SU-DHL-6 (cell line): ENCODE measurements around the gene ZDHHC4.

Source experiments
- H2AFZ ChIP-seq: fragments of 200-600 bp; sonication (generic); 2 replicates; pipeline ENCODE4 v1.6.1; 2014; ENCODE audit warnings: low read depth, mild to moderate bottlenecking, moderate library complexity, mixed read lengths, antibody characterized with exemption, low read length; ENCODE audit not compliant: severe bottlenecking
- H3F3A ChIP-seq: fragments of 200-600 bp; shearing (Covaris generic); 2 replicates; pipeline ENCODE4 v1.6.0; 2016; ENCODE audit warnings: antibody characterized with exemption, mild to moderate bottlenecking; ENCODE audit not compliant: insufficient read depth
- H3K27ac ChIP-seq: fragments of 200-600 bp; sonication (generic); 2 replicates; pipeline ENCODE4 v1.5.1; 2016; ENCODE audit warnings: low read depth, mild to moderate bottlenecking, low read length, moderate library complexity, mixed read lengths
- H3K27me3 ChIP-seq: fragments of 200-600 bp; sonication (generic), shearing (Covaris generic); 2 replicates; pipeline ENCODE4 v1.6.0; 2014; ENCODE audit warnings: mild to moderate bottlenecking, low read length
- H3K36me3 ChIP-seq: fragments of 200-600 bp; sonication (generic); 2 replicates; pipeline ENCODE4 v1.6.1; 2014; ENCODE audit warnings: mild to moderate bottlenecking, low read length, mixed read lengths
- H3K4me2 ChIP-seq: fragments of 300-600, 200-600 bp; shearing (Covaris generic), sonication (generic); 2 replicates; pipeline ENCODE4 v1.6.0; 2014; ENCODE audit warnings: low read length, low read depth, mild to moderate bottlenecking; ENCODE audit not compliant: poor library complexity, severe bottlenecking
- H3K4me3 ChIP-seq: fragments of 200-600 bp; sonication (generic); 2 replicates; pipeline ENCODE4 v1.5.1; 2014; ENCODE audit warnings: antibody characterized with exemption, low read length, mild to moderate bottlenecking, mixed read lengths; ENCODE audit not compliant: insufficient read depth, poor library complexity, severe bottlenecking
- H3K79me2 ChIP-seq: fragments of 200-600 bp; sonication (generic); 2 replicates; pipeline ENCODE4 v1.6.1; 2014; ENCODE audit warnings: mild to moderate bottlenecking, low read length, moderate library complexity; ENCODE audit not compliant: insufficient read depth
- H3K9ac ChIP-seq: fragments of 200-600 bp; sonication (generic); 2 replicates; pipeline ENCODE4 v1.7.0; 2014; ENCODE audit warnings: mild to moderate bottlenecking, low read length
- H3K9me2 ChIP-seq: fragments of 200-600 bp; sonication (generic); replicated peaks from 2 replicates; pipeline ENCODE4 v1.6.1; 2014; ENCODE audit warnings: low read length; ENCODE audit not compliant: insufficient read depth
- H3K9me3 ChIP-seq: fragments of 200-600 bp; sonication (generic); 2 replicates; pipeline ENCODE4 v1.6.1; 2014; ENCODE audit warnings: low read length, mixed read lengths; ENCODE audit not compliant: insufficient read depth
- H4K20me1 ChIP-seq: fragments of 200-600 bp; sonication (generic); 2 replicates; pipeline ENCODE4 v1.6.1; 2014; ENCODE audit warnings: low read depth, mild to moderate bottlenecking, antibody characterized with exemption, low read length, moderate library complexity, mixed read lengths
- CTCF ChIP-seq: fragments of 200-600 bp; sonication (generic); IDR thresholded peaks from one replicate; pipeline ENCODE4 v1.5.1; 2017; ENCODE audit warnings: antibody characterized with exemption, mild to moderate bottlenecking, low read length, moderate library complexity; ENCODE audit not compliant: insufficient read depth, poor library complexity, severe bottlenecking
- EZH2phosphoT487 ChIP-seq: fragments of 200-600 bp; sonication (generic), shearing (Covaris generic); conservative IDR thresholded peaks from 2 replicates; pipeline ENCODE4 v1.6.1; 2018; ENCODE audit warnings: mild to moderate bottlenecking, antibody characterized with exemption, low read length, moderate library complexity, mixed read lengths

The ZDHHC4 gene

GRCh38 chr7:6607651-6608051 is 30.4 kb downstream of the ZDHHC4 start:
- no peaks in the 10 kb centered on the region for H4K20me1 ChIP-seq
- H3K9me2 ChIP-seq, result no peaks in the 10 kb centered on the region
- no peaks in the 10 kb centered on the region for H3K36me3 ChIP-seq
- H3F3A ChIP-seq, result no peaks in the 10 kb centered on the region
- no peak overlapping the region for H3K4me2 ChIP-seq
- TF ChIP-seq EZH2phosphoT487 (no peak), CTCF (no peak)
- H3K27me3 ChIP-seq, result no peaks in the 10 kb centered on the region
- no peaks in the 10 kb centered on the region for H3K9me3 ChIP-seq
- H3K4me3 ChIP-seq, result no peak overlapping the region
- no peak overlapping the region for H2AFZ ChIP-seq
- H3K79me2 ChIP-seq, result no peaks in the 10 kb centered on the region
- H3K27ac ChIP-seq, result no peak overlapping the region
- H3K9ac ChIP-seq, result no peak overlapping the region

GRCh38 chr7:6608081-6608480 is 30.8 kb downstream of the ZDHHC4 start:
- H3K79me2 ChIP-seq, result no peaks in the 10 kb centered on the region
- H3K27ac ChIP-seq, result no peak overlapping the region
- no peaks in the 10 kb centered on the region for H4K20me1 ChIP-seq
- H3K9me2 ChIP-seq, result no peaks in the 10 kb centered on the region
- no peak overlapping the region for H3K9ac ChIP-seq
- TF ChIP-seq CTCF, result no peak
- TF ChIP-seq EZH2phosphoT487, result no peak
- H3F3A ChIP-seq, result no peaks in the 10 kb centered on the region
- H3K36me3 ChIP-seq, result no peaks in the 10 kb centered on the region
- H3K4me2 ChIP-seq, result no peak overlapping the region
- no peaks in the 10 kb centered on the region for H3K27me3 ChIP-seq
- H2AFZ ChIP-seq, result no peak overlapping the region
- no peaks in the 10 kb centered on the region for H3K9me3 ChIP-seq
- no peak overlapping the region for H3K4me3 ChIP-seq

GRCh38 chr7:6608794-6609193 is 31.5 kb downstream of the ZDHHC4 start:
- Histone ChIP-seq H3K27me3 (no peaks in the 10 kb centered on the region), H2AFZ (no peak overlapping the region), H3K9me2 (no peaks in the 10 kb centered on the region), H3K27ac (no peak overlapping the region), H3K4me2 (no peak overlapping the region), H3K36me3 (no peaks in the 10 kb centered on the region), H3F3A (no peaks in the 10 kb centered on the region), H3K4me3 (no peak overlapping the region), H3K9me3 (no peaks in the 10 kb centered on the region), H3K79me2 (no peaks in the 10 kb centered on the region), H4K20me1 (no peaks in the 10 kb centered on the region), H3K9ac (no peak overlapping the region)
- TF ChIP-seq CTCF (no peak), EZH2phosphoT487 (no peak)

DNA sequence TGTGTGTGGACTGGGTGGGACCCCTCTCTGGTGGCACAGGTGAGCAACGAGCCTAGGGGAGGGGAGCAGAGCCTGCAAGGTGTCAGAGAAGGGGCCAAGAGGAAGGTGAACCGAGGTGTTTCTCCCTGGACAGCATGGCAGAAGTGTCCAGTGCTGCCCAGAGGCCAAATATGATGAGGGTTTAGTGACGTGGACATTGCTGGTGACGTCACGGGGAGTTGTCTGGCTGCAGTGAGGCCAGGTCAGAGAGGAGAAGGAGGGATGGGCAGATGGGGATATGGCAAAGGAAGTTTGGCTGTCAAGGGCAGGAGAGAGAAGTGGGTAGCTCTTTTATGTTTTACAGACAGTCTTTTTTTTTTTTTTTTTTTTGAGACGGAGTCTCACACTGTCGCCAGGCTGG is 35.6 kb downstream of the ZDHHC4 start:
- H4K20me1 ChIP-seq, result no peaks in the 10 kb centered on the region

More for the DNA sequence above, 35.6 kb downstream of the ZDHHC4 start:
- no peak overlapping the region for H3K9ac ChIP-seq
- no peaks in the 10 kb centered on the region for H3K79me2 ChIP-seq
- H2AFZ ChIP-seq, result no peak overlapping the region
- no peaks in the 10 kb centered on the region for H3K36me3 ChIP-seq
- H3K27ac ChIP-seq, result no peak overlapping the region
- H3K27me3 ChIP-seq, result no peaks in the 10 kb centered on the region
- H3F3A ChIP-seq, result no peaks in the 10 kb centered on the region
- H3K9me2 ChIP-seq, result no peaks in the 10 kb centered on the region
- no peak overlapping the region for H3K4me2 ChIP-seq
- H3K4me3 ChIP-seq, result no peak overlapping the region
- H3K9me3 ChIP-seq, result no peaks in the 10 kb centered on the region
- no peak for TF ChIP-seq CTCF
- no peak for TF ChIP-seq EZH2phosphoT487
